Coronary artery (tissue), 2 donors: ENCODE data around the gene CDKL2.
"Not testable (repeated sequence)": the region's sequence is repeated elsewhere in the genome, so short reads cannot be mapped to it uniquely, and the experiment has no call there.

Source experiments
- DNase-seq: peaks from one replicate; pipeline ENCODE4 v3.0.0-alpha.2; 2017; ENCODE audit warnings: low spot score
- H3K27ac ChIP-seq, 2 donors: fragments of 200-600 bp; sonication (generic); one replicate each; pipeline ENCODE4 v1.5.1; 2016 to 2019
- H3K4me3 ChIP-seq: fragments of 200-600 bp; sonication (generic); 2 replicates; pipeline ENCODE4 v1.5.1; 2016; ENCODE audit warnings: mild to moderate bottlenecking, moderate library complexity
- TF ChIP-seq, protein P1 (sequence below): fragments of 200-600 bp; sonication (generic); IDR thresholded peaks from one replicate; pipeline ENCODE4 v1.5.1; 2019; ENCODE audit warnings: antibody characterized with exemption

CDKL2 gene

DNA sequence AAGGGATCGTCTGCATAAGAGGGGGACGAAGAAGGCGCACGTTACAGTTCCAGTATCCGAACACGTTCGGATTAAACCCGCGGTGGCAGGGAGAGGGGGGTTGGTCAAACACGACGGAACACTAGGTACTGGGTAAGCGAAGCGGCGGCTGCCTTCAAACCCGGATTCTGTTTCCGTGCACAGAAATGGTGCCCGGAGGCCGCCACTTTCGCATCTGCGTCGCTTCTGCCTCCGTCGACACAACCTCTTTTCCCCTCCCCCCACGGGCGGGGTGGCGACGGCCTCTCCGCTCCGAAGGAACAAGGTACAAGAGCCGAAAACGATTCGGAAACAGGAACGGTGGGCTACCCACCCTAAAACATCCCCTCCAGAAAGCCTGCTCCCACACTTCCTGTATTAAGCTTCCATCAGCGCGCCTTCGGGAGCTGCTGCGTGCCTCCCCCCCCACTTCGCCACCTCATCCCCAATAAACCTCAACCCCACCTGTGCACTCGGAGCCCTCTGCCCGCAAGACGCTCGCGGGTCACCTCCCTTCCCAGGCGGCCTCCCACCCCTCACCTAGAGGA is 42.2 kb upstream of the CDKL2 start:
- Histone ChIP-seq H3K4me3 (peak overlapping the region; percentile 94), H3K27ac (peak overlapping the region; percentile 95 to 99)
- TF ChIP-seq, protein P1, sequence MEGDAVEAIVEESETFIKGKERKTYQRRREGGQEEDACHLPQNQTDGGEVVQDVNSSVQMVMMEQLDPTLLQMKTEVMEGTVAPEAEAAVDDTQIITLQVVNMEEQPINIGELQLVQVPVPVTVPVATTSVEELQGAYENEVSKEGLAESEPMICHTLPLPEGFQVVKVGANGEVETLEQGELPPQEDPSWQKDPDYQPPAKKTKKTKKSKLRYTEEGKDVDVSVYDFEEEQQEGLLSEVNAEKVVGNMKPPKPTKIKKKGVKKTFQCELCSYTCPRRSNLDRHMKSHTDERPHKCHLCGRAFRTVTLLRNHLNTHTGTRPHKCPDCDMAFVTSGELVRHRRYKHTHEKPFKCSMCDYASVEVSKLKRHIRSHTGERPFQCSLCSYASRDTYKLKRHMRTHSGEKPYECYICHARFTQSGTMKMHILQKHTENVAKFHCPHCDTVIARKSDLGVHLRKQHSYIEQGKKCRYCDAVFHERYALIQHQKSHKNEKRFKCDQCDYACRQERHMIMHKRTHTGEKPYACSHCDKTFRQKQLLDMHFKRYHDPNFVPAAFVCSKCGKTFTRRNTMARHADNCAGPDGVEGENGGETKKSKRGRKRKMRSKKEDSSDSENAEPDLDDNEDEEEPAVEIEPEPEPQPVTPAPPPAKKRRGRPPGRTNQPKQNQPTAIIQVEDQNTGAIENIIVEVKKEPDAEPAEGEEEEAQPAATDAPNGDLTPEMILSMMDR, result no peak
- peak; percentile 79 for DNase-seq

DNA sequence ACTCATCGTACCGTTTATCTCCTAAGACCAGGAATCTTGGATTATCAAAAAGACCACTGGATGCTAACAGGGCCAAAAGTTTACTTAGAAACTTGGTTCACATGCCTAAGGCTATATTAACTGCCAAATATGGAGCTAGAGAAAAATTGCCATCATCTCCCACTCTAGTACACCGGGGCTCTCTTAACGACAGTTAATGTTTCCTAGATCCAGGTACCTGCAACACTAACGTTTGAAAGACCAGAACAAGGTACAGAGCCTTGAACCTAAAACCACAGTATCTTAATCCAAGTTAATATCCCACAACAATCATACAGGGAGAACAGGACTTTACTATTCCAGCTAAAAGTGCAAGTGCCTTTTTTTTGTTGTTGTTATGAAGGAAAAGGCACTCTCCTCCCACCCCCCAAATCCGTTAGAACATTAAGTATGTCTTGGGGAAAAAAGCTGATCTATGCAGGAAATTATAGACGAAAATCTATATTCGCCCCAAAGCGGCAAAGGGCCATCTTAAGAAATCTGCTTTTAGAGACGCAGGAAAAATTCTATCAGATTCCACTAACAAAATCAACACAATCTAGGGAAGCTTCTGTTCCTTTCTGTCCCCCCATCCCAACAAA is 41.6 kb upstream of the CDKL2 start:
- peak overlapping the region; percentile 95 to 99 for H3K27ac ChIP-seq
- peak overlapping the region; percentile 94 for H3K4me3 ChIP-seq
- DNase-seq, result no peak
- TF ChIP-seq, protein P1, result no peak

DNA sequence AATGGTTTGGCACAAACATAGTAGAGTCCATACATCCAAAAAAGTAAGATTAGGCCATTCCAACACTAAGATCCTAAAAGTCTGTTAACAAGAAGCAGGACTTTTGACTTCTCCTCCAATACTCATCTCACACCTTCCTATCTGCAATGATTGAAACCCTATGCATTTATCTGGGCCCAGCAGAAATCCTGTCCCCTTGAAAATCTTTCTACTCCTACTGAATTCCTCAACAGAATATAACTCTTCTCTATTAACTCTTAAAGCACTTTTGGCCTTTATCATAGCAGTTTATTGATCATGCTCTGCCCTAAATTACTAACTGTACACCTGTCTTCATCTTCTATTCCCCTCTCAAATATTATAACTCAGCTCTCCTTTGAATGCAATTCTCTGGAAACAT is 38.3 kb upstream of the CDKL2 start:
- H3K27ac ChIP-seq, result no peak overlapping the region
- H3K4me3 ChIP-seq, result no peak overlapping the region
- no peak for DNase-seq
- TF ChIP-seq, protein P1, result no peak

DNA sequence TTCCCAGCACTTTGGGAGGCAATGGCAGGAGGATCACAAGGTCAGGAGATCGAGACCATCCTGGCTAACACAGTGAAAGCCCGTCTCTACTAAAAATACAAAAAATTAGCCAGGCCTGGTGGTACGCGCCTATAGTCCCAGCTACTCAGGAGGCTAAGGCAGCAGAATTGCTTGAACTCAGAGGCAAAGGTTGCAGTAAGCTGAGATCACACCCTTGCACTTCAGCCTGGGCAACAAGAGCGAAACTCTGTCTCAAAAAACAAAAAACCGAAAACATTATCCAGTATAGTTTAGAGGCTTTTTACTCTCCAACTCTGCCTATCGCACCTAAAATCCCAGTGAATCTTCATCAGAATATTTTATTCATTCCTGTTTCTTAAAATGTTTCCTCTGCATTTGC is 37.3 kb upstream of the CDKL2 start:
- H3K27ac ChIP-seq, H3K4me3 ChIP-seq, DNase-seq: not testable (repeated sequence)

DNA sequence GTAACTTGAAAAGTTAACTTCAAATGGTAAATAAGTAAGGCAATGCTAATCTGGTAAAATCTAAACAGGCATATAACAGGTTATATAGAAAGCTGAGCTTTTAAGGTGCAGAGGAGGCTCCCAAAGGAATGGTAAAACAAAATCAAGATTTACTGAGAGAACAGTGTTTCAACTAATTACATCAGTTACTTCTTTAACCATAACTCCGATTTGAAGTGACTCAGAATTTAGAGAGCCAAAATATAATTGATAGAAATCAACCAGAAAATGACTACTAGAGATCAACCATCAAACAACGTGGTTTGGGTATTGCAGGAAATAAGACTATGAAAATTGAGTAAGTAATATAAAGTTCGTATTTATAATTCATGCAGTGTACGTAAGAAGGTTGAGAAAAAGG is 36.0 kb upstream of the CDKL2 start:
- no peak overlapping the region for H3K4me3 ChIP-seq
- H3K27ac ChIP-seq, result no peak overlapping the region
- no peak for DNase-seq
- TF ChIP-seq, protein P1, result no peak

DNA sequence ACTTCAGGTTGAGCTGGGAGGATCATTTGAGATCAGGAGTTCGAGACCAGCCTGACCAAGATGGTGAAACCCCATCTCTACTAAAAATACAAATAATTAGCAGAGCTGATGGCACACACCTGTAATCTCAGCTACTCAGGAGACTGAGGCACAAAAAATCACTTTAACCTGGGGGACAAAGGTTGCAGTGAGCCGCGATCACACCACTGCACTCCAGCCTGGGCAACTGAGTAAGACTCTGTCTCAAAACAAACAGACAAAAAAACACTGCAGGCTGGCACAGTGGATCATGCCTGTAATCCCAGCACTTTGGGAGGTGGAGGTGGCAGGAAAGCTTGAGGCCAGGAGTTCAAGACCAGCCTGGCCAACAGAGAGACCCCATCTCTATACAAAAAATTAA is 34.3 kb upstream of the CDKL2 start:
- H3K4me3 ChIP-seq, DNase-seq, H3K27ac ChIP-seq: not testable (repeated sequence)

DNA sequence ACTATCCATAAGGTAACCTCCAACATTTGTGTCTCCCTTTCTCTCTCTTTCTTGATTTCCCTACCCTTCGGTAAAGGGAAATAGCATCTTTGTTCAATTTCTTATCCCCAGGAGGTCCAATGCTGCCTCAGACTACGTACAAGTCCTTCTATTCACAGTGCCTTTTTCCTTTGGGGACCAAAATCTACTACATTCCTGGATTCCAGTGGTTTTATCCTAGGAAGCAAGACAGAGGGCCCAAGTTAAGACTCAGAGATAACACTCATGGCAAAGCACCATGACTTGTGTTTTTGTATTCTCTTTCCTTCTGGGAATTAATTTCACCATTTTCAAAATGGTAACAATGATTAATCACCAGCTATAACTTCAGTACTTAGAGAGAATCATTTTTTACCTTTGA is 32.3 kb upstream of the CDKL2 start:
- TF ChIP-seq, protein P1, result no peak
- no peak overlapping the region for H3K27ac ChIP-seq
- no peak overlapping the region for H3K4me3 ChIP-seq
- DNase-seq, result no peak

DNA sequence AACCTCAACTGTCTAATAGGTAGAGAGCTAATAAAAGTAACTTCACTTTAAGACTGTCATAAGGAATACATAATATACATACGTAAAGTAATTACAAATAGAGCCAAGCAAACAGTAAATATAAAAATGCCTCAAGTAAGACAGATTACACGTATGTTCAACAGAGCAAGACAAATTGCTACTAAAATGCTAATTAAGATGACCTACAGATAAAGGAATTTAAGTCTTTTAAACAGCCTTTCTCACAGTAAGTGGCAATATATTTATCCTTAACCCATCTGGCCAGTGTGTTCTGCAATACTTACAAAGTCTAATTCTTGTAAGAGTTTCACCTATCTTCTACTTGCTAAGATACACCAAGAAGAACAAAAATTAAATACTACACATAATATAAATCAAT is 30.2 kb upstream of the CDKL2 start:
- no peak for DNase-seq
- H3K4me3 ChIP-seq, result no peak overlapping the region
- H3K27ac ChIP-seq, result no peak overlapping the region
- TF ChIP-seq, protein P1, result no peak
